DOHH2 (cell line): Measurements from ENCODE around the gene SLC8A1.

Source experiments
- H3F3A ChIP-seq: fragments of 200-600 bp; sonication (generic), shearing (Covaris generic); 2 replicates; pipeline ENCODE4 v1.6.0; 2016; ENCODE audit warnings: antibody characterized with exemption, mild to moderate bottlenecking; ENCODE audit not compliant: control insufficient read depth, insufficient read depth
- H3K27ac ChIP-seq: fragments of 200-600 bp; sonication (generic); 2 replicates; pipeline ENCODE4 v1.5.1; 2014; ENCODE audit warnings: low read depth, mild to moderate bottlenecking, low read length, moderate library complexity
- H3K27me3 ChIP-seq: fragments of 200-600 bp; sonication (generic); 2 replicates; pipeline ENCODE4 v1.6.1; 2014; ENCODE audit warnings: mild to moderate bottlenecking, low read length, mixed read lengths; ENCODE audit not compliant: control insufficient read depth
- H3K36me3 ChIP-seq: fragments of 200-600 bp; sonication (generic); 2 replicates; pipeline ENCODE4 v1.6.1; 2014; ENCODE audit warnings: mild to moderate bottlenecking, low read length, moderate library complexity, mixed read lengths; ENCODE audit not compliant: control insufficient read depth
- H3K4me1 ChIP-seq: fragments of 200-600 bp; sonication (generic); 2 replicates; pipeline ENCODE4 v1.6.1; 2014; ENCODE audit warnings: mild to moderate bottlenecking, low read length, mixed read lengths; ENCODE audit not compliant: control insufficient read depth
- H3K4me2 ChIP-seq: fragments of 200-600 bp; sonication (generic); 2 replicates; pipeline ENCODE4 v1.6.0; 2014; ENCODE audit warnings: mild to moderate bottlenecking, low read length, moderate library complexity
- H3K4me3 ChIP-seq: fragments of 200-600 bp; sonication (generic); 2 replicates; pipeline ENCODE4 v1.5.1; 2014; ENCODE audit warnings: mild to moderate bottlenecking, low read length, mixed read lengths
- H3K79me2 ChIP-seq: fragments of 200-600 bp; sonication (generic); 2 replicates; pipeline ENCODE4 v1.6.1; 2014; ENCODE audit warnings: mild to moderate bottlenecking, low read length, mixed read lengths; ENCODE audit not compliant: control insufficient read depth
- H3K9me2 ChIP-seq: fragments of 200-600 bp; sonication (generic); replicated peaks from 2 replicates; pipeline ENCODE4 v1.6.1; 2014; ENCODE audit warnings: mild to moderate bottlenecking, low read length, mixed read lengths; ENCODE audit not compliant: control insufficient read depth
- H3K9me3 ChIP-seq: fragments of 200-600 bp; sonication (generic); 2 replicates; pipeline ENCODE4 v1.6.1; 2014; ENCODE audit warnings: antibody characterized with exemption, low read length, mixed read lengths; ENCODE audit not compliant: control insufficient read depth, insufficient read depth
- H4K20me1 ChIP-seq: fragments of 200-600 bp; sonication (generic); 2 replicates; pipeline ENCODE4 v1.6.0; 2014; ENCODE audit warnings: low read depth, mild to moderate bottlenecking, antibody characterized with exemption, low read length, moderate library complexity; ENCODE audit not compliant: control insufficient read depth, insufficient read depth
- EZH2phosphoT487 ChIP-seq: fragments of 200-600 bp; sonication (generic); IDR thresholded peaks from 2 replicates; pipeline ENCODE4 v1.6.1; 2017; ENCODE audit warnings: borderline replicate concordance, mild to moderate bottlenecking, antibody characterized with exemption, low read length, moderate library complexity, mixed read lengths
- TF ChIP-seq, protein P1 (sequence below): fragments of 200-600 bp; sonication (generic); IDR thresholded peaks from one replicate; pipeline ENCODE4 v1.5.1; 2014; ENCODE audit warnings: antibody characterized with exemption, mild to moderate bottlenecking, low read depth, low read length; ENCODE audit not compliant: poor library complexity, severe bottlenecking

SLC8A1 gene

DNA sequence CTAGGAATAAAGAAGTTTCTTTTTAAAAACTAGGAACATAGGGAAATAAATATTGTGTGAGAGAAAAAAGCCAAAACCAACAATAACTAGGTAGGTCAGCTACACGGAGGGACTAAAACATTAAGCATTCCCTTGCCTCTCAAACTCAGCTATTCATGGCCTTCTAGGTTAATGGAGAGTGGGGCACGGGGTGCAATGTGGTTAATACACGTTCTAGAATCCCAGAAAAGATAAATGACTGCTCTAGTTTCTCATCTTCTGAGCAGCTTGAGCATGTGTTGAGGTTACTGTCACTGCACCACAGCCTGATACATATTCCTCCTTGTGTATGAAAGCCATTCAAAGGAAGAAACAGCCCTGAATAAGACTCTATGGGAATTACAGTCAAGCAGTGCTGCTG lies 31.4 kb downstream of the SLC8A1 start:
- Histone ChIP-seq H3K9me3 (no peaks in the 10 kb centered on the region), H3K27me3 (no peaks in the 10 kb centered on the region), H3K27ac (no peak overlapping the region), H3K9me2 (no peaks in the 10 kb centered on the region; the same call in 1 of the 2 replicates), H3K4me1 (peaks cover 9% of the 10 kb centered on the region; the same call in 1 of the 2 replicates), H3K4me2 (no peak overlapping the region), H3K36me3 (0 out of 2 replicates have a peak, but pooled peaks cover under 1% of the 10 kb centered on the region), H3F3A (no peaks in the 10 kb centered on the region), H3K4me3 (no peak overlapping the region), H3K79me2 (peaks cover 94% of the 10 kb centered on the region), H4K20me1 (no peaks in the 10 kb centered on the region)
- no peak for TF ChIP-seq EZH2phosphoT487
- TF ChIP-seq, protein P1, sequence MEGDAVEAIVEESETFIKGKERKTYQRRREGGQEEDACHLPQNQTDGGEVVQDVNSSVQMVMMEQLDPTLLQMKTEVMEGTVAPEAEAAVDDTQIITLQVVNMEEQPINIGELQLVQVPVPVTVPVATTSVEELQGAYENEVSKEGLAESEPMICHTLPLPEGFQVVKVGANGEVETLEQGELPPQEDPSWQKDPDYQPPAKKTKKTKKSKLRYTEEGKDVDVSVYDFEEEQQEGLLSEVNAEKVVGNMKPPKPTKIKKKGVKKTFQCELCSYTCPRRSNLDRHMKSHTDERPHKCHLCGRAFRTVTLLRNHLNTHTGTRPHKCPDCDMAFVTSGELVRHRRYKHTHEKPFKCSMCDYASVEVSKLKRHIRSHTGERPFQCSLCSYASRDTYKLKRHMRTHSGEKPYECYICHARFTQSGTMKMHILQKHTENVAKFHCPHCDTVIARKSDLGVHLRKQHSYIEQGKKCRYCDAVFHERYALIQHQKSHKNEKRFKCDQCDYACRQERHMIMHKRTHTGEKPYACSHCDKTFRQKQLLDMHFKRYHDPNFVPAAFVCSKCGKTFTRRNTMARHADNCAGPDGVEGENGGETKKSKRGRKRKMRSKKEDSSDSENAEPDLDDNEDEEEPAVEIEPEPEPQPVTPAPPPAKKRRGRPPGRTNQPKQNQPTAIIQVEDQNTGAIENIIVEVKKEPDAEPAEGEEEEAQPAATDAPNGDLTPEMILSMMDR: no peak

DNA sequence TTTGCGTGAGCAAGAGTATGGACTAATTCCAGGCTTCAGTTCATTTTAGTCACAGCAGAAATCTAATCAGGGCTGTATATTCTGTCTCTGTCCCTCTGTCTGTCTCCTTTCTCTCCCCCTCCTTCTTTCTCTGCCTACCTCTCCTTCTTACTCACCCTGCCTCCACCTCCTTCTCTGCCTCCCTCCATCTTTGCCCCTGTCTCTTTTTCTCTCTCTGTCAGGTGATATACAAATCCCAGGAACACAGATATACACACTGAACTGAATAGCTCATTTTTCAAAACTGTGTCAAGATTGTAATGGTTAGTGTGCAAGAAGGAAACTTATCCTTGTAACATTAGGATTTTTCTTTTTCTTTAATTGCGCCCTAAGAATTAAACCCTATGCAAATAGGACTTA lies 32.5 kb downstream of the SLC8A1 start:
- Histone ChIP-seq H3K4me2 (no peak overlapping the region), H3K27ac (no peak overlapping the region), H3K4me1 (peaks cover 9% of the 10 kb centered on the region; the same call in 1 of the 2 replicates), H3K9me2 (no peaks in the 10 kb centered on the region; the same call in 1 of the 2 replicates), H3F3A (no peaks in the 10 kb centered on the region), H3K79me2 (peaks cover 93% of the 10 kb centered on the region), H3K9me3 (no peaks in the 10 kb centered on the region), H3K4me3 (no peak overlapping the region), H3K36me3 (0 out of 2 replicates have a peak, but pooled peaks cover 2% of the 10 kb centered on the region), H3K27me3 (no peaks in the 10 kb centered on the region), H4K20me1 (no peaks in the 10 kb centered on the region)
- TF ChIP-seq, protein P1: no peak
- no peak for TF ChIP-seq EZH2phosphoT487

DNA sequence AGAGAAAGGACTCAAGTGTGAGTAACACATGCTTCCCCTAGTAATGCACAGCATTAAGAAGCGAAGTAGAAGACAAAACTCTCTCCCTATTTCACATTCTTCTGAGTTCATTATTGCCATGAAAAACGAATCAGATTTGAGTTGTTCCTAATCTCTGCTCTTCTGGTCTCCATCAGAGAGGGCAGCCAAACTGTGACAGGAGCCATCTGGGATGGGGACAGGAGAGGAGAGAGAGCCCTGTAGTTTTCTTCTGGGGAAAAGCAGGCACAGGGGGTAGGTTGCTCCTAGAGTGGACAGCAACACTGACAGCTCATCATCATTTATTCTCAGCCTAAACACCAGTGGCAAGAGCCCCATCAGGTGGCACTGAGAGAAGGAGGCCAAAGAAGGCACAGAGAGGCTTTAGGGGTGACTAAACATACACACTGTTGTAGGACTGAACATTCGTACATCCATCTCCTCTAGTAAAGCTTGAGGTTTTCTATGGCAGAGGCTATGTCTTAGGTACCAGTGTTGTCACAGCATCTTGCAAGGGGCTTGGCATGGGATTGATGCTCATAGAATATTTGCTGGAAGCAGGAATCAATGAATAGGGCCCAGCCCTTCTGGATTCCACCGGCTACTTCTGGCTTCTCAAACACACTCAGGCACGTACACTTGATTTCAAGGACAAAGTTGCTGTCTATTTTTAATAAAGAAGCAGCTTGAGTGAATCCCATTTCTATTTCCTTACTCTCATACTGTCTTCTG lies 33.1 kb downstream of the SLC8A1 start:
- Histone ChIP-seq H3K9me2 (no peaks in the 10 kb centered on the region; the same call in 1 of the 2 replicates), H3K9me3 (no peaks in the 10 kb centered on the region), H3K4me3 (no peak overlapping the region), H3F3A (no peaks in the 10 kb centered on the region), H3K4me2 (no peak overlapping the region), H3K79me2 (peaks cover 92% of the 10 kb centered on the region), H4K20me1 (no peaks in the 10 kb centered on the region), H3K36me3 (0 out of 2 replicates have a peak, but pooled peaks cover 2% of the 10 kb centered on the region), H3K27ac (no peak overlapping the region), H3K4me1 (peaks cover 9% of the 10 kb centered on the region; the same call in 1 of the 2 replicates), H3K27me3 (no peaks in the 10 kb centered on the region)
- TF ChIP-seq EZH2phosphoT487: no peak
- TF ChIP-seq, protein P1: no peak
